22Rv1 (cell line): ENCODE data around the gene CCNE1.

Experiments used
- H3K27ac ChIP-seq: fragments of 450-650 bp; 2 replicates; pipeline ENCODE4 v1.5.1; 2017
- ZFX ChIP-seq: fragments of 450-650 bp; IDR thresholded peaks from 2 replicates; pipeline ENCODE4 v1.6.1; 2017; ENCODE audit warnings: antibody characterized with exemption, borderline replicate concordance
- TF ChIP-seq, protein P1 (sequence below): fragments of 450-650 bp; IDR thresholded peaks from 2 replicates; pipeline ENCODE4 v1.5.1; 2017; ENCODE audit warnings: mild to moderate bottlenecking

Gene CCNE1

DNA sequence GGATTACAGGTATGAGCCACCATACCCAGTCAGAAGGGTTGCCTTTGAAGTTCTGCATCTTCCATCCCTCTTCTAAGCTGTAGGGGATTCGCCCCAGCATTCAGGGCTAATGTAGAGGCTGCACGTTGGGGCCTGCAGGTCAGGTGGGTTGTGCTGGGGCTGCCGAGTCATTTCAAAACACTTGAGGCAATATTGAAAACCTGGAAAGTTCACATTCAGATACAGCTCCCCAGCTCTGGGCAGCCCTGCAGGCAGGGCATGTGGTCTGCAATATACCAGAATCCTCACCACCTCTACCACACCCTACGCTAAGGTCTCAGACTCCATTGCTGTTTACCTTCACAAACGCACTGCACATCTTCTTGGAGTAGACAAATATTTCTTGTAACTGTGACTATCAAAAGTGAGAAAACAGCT is 24.6 kb downstream of the CCNE1 start:
- H3K27ac ChIP-seq, result no peak overlapping the region
- TF ChIP-seq, protein P1, sequence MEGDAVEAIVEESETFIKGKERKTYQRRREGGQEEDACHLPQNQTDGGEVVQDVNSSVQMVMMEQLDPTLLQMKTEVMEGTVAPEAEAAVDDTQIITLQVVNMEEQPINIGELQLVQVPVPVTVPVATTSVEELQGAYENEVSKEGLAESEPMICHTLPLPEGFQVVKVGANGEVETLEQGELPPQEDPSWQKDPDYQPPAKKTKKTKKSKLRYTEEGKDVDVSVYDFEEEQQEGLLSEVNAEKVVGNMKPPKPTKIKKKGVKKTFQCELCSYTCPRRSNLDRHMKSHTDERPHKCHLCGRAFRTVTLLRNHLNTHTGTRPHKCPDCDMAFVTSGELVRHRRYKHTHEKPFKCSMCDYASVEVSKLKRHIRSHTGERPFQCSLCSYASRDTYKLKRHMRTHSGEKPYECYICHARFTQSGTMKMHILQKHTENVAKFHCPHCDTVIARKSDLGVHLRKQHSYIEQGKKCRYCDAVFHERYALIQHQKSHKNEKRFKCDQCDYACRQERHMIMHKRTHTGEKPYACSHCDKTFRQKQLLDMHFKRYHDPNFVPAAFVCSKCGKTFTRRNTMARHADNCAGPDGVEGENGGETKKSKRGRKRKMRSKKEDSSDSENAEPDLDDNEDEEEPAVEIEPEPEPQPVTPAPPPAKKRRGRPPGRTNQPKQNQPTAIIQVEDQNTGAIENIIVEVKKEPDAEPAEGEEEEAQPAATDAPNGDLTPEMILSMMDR, result no peak
- no peak for TF ChIP-seq ZFX

DNA sequence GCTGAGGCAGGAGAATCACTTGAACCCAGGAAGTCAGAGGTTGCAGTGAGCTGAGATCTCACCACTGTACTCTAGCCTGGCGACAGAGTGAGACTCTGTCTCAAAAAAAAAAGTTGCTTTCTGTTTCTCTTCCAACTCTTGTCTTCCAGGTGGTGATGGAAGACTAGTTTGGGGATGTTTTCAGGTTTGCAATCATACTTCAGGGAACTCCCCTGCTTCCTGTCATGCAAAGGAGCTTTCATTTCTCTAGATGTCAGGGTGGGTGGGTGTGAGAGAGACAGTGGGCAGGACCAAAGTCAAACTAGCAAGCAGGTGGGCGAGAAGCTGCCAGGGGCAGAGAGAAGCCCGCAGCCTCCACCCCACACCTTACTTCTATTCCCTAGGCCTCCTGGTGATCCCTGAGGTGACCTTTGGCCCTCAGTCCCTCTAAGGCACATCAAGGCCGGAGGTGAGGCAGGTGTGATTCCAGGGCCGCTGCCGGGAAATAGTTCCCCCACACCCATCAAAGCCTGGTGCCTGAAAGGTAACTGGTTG is 25.7 kb downstream of the CCNE1 start:
- no peak overlapping the region for H3K27ac ChIP-seq
- TF ChIP-seq, protein P1, result no peak
- no peak for TF ChIP-seq ZFX

DNA sequence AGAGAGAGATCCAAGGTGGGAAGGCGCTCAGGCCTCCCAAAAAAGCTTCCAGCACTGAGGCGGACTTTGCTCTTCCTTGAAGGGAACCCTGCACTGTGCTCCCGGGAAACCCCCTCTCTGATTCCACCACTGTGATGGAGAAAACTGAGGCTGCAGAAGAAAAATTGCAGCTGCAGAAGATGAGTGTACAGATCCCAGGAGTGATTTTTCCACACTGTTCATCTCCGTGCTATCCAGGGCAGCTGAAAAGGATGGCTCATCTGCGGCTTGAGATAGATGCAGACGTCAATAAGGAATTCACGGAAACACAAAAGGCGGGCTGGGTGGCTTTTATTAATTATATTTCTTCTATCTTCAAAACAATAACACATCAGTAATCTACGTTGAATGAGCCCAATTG is 26.2 kb downstream of the CCNE1 start:
- no peak for TF ChIP-seq ZFX
- TF ChIP-seq, protein P1, result no peak
- H3K27ac ChIP-seq, result no peak overlapping the region

DNA sequence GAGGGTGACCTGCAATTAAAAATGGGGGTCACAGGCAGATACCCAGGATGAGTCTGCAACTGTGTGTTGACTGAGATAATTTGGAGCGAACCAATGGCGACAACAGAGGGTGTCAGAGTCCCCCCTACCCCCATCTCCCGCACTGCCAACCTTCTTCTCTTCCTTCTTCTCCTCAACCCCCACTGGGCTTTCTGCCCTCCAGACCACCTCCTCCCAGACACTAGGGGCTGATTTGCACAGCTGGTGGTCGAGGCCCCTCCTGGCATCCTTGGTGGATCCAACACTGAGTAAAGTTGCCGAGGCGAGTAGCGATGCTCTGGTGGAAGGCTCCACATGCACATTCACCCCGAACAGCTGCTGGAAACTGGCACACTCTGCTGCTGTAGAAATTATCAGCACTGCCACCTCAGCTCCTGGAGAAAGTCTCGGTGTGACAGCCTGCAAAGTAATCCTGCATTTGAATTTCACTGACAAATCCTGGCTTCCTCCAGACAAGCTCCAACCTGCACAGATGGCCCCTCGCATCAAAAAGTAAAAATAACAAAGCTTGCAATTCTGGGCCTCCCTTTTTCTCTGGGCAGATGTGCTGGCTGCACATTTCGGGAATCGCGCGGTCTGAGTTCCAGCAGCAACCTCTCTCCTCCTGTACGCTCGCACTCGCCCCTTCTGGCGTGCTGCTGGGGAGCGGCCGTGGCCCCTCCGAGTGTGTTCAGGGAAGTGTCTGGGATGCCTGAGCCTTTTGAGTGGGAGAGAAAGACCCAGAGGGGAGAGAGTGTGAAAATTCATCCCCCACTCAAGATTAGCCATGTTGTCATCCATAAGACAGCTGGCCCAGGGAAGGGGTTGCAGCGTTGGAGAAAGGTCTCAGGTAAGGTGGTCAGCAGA is 28.5 kb downstream of the CCNE1 start:
- H3K27ac ChIP-seq, result no peak overlapping the region
- TF ChIP-seq ZFX, result no peak
- TF ChIP-seq, protein P1, result no peak

DNA sequence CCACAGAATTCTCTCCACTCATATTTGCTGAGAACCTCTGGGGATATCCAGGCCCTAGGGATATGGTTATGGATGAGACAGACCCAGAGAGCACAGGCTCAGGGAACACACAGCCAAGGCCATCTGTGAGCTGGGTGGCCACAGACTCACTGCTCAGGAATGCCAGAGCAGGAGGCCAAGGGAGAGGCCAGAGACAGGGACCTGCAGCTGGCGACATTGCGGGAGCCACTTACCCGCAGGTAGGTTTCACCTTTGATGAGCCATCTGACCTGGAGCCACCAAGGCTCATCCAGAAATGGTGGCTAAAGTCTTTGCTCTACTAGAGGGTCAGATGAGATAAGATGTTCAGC is 29.4 kb downstream of the CCNE1 start:
- TF ChIP-seq, protein P1, result no peak
- no peak for TF ChIP-seq ZFX
- no peak overlapping the region for H3K27ac ChIP-seq

DNA sequence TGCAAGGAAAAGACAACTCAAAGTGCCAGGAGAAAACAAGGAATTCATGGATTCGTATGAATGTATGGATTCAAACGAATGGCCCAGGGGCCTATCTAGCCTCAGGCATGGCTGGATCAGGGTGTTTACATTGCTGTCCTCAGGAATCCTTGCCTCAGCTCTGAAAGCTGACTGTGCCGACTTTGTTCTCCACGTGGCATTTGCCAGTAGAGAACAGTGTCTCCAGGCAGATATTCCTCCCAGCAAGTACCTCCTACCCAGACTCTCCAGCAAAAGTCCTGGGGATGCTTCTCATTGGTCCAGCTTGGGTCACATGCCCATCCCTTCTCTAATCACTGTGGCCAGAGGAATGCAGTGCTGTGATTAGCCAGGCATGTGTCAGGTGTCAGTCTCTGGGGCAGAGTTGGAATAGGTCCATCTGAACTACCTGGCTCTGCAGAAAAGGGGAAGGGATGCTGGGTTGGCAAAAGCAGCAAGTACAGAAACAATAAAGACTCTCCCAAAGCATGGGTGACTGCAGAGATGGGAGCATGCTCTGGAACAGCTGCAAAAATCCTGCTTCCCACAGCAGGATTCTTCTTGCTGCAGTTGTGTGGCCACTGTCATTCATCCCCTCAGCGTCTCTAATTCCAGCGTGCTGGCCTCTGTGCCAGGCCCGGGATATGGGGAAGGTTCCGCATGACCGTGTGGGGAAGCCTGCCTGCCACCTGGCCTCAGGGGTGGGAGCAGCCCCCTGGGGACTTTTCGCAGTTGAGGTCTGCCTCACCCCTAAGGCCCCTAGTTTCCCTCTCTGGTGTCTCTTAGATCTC is 30.0 kb downstream of the CCNE1 start:
- TF ChIP-seq, protein P1, result no peak
- no peak for TF ChIP-seq ZFX
- no peak overlapping the region for H3K27ac ChIP-seq
